ENCODE results near the gene SGCA. TPM values are rescaled to one million over a fixed set of nuclear protein-coding genes. Genes with fewer than 3 reads are reported as not detected.

The SGCA gene
- total RNA-seq, 1 donor from 2014 or later = 0.54 TPM

DNA sequence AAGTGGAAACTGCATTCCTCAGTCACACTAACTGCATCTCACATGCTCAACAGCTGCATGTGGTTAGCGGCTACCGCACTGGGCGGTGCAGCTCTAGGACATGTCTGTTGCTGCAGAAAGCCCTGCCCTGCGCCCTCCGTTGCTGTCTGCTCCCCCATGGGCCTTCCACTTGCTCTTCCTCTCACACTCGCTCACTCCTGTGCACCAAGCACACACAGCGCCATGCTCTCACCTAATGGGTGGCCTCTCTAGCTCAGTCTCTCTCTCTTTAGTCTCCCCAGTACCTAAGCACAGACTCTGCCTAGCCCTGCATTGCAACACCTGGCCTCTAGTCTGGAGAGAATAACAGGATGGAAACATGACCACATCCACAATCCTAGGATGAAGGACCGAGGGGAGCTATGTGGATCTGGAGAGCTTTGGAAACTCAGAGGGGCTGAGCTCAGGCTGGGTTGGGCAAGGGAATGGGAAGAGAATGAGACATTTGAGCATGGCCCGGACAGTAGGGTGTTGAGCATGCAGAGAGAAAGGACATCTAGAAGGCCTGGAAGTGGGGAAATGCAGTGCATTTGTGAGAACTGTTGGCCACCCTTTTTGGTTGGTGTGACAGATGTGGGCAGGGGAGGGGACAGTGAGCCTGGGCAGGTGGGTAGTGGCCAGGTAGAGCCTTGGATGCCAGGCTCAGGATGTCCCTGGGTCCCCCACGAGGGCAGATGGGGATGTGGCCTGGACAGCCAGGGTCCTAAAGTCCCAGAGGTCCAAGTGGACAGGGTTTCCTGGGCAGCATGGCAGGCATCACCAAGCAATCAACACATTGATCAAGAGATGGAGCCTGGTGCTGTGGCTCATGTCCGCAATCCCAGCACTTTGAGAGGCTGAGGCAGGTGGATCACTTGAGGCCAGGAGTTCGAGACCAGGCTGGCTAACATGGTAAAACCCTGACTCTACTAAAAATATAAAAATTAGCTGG, 16.1 kb downstream of the SGCA start:
- intact Hi-C loops (cut with micrococcal nuclease) = no loop called here

DNA sequence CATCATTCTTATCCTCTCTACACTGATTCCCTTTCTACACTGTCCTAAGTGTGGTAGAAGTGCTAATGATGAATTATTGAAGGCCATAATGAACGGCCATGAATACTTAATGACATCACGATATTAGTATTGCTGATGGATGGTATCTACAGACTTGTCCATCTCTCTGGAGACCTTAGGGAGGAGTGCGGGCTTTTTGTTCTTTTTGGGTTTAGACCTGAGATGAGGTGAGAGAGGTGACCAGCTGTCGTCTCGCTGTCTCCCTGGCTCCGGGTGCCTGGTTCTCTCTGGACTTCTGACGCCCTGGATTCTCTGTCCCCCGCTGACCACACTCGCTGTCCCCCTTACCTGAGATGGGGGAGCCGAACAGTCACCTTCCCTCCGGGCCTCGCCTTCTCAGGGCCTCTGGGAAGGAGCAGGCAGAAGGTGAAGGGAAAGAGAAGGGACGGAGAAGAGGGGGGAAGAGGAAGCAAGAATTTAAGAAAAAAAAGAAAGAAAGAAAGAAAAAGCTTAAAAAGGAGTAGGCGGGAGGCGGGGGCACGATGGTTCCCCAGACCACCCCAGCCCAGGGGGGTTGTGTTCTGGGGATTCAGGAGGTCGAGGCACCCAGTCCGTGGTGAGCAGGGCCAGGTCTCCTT, 17.1 kb downstream of the SGCA start:
- intact Hi-C loops (cut with micrococcal nuclease) = no loop called here

DNA sequence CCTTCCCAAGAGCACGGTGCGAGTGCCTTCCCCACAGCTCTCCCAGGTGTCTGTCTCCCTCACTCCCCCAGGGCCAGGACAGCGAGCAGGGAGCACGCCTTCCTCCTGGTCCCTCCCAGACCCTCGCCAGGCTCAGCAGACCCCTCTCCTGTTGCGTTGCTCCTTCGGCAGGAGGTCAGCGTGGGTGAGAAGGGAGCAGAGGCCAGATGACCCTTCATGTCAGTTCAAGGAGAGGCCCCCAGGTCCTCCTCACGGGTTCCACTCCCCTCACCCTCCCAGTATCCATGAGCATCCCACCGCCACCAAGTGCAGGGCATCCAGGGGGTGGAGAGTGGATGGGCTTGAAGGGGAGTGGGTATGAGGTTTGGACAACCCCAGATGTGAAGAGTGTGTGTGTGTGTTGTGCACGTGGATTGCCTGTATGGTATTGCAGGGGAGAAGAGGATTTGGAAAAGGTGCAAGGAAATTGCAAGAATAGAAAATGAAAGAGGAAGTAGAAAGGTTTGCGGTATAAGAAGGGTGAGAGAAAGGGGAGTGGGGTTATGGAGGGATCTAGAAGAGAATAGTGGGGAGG, 17.7 kb downstream of the SGCA start:
- intact Hi-C loops (cut with micrococcal nuclease) = no loop called here

DNA sequence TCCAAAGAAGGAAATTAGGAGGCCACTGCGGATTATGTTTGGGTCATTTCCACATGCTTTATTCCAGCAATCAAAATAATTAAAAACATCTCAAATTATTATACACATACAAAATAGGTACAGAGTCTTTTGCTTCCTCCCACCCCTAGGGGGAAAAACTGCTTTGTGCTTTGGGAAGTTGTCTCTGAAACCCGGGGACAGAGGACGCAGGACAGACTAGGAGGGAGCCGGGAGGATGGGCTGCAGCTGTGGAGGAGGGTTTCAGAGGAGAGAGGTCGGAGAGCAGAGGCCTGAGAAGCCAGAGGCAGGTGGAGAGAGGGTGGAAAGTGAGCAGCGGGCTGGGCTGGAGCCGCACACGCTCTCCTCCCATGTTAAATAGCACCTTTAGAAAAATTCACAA, 18.3 kb downstream of the SGCA start:
- intact Hi-C loops (cut with micrococcal nuclease) = no loop called here

DNA sequence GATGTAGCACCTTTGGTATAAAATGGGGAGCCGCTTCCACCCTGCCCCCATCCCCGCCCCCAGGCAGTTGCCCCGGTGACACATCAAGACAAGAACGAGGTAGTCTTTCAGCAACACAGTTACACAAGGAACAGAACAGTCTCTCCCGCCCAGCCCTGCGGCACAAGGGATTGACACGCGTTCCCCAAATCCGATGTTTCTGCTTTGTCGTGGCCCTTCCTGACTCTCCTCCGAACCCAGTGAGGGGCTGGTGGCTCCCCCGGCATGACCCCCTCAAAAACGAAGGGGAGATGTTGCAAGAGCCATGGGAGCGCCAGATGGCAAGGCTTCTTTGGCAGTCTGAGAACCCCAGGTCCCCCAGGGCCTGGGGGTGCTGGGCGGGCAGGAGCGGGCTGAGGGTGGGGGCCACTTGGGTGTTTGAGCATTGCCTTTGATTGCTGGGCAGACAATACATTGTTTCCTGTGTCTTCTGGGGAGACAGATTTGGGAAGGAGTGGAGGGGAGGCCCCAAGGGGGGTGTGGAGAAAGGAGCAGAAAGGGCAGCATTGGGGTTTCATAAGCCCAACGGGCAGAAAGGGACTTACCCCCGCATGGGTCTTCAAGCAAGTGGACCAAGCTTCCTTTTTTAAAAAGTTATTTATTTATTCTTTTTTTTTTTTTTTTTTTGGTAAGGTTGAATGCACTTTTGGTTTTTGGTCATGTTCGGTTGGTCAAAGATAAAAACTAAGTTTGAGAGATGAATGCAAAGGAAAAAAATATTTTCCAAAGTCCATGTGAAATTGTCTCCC, 19.0 kb downstream of the SGCA start:
- intact Hi-C loops (cut with micrococcal nuclease) = no loop called here

DNA sequence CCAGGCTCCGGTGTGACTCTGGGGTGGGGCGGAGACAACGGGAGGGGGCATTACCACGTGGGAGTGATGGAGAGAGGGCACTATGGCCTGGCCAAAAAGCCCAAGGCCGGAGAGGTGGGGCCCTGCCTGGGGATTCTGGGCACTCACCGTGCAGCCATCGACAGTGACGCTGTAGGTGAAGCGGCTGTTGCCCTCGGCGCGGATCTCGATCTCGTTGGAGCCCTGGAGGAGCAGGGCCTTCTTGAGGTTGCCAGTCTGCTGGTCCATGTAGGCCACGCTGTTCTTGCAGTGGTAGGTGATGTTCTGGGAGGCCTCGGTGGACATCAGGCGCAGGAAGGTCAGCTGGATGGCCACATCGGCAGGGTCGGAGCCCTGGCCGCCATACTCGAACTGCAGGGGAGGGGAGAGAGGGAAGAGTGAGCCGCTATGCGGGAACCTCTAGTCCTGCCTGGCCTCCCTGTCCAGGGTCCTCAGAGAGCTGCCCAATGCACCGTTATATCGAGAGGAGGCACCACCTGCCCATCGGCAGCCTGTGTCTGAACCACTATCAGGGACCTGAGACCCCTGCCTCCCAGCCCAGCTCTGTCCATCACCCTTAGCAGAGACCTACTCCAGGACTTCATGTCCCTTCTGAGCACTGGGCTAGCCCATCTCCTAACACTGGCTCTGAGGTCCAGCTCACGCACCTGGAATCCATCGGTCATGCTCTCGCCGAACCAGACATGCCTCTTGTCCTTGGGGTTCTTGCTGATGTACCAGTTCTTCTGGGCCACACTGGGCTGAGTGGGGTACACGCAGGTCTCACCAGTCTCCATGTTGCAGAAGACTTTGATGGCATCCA, 20.0 kb downstream of the SGCA start:
- intact Hi-C loops (cut with micrococcal nuclease) = no loop called here

DNA sequence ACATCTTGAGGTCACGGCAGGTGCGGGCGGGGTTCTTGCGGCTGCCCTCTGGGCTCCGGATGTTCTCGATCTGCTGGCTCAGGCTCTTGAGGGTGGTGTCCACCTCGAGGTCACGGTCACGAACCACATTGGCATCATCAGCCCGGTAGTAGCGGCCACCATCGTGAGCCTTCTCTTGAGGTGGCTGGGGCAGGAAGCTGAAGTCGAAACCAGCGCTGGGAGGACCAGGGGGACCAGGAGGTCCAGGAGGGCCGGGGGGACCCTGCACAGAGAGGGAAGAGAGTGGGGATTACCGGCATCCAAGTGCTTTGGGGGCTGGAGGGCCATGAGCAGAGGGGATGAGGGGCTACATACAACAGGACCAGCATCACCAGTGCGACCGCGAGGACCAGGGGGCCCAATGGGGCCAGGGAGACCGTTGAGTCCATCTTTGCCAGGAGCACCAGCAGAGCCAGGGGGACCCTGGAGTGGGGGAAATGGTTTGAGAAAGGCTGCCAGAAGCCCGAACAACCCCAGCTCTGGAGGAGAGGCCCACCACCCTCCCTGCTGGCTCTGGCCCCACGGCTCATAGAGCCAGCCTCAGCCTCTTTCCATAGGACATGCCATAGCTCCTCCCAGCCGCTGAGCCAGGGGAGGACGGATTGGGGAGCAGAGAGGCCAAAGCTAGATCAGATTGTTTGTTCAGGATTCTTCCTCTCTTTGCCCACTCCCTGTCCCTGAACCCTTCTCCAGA, 21.0 kb downstream of the SGCA start:
- intact Hi-C loops (cut with micrococcal nuclease) = no loop called here

DNA sequence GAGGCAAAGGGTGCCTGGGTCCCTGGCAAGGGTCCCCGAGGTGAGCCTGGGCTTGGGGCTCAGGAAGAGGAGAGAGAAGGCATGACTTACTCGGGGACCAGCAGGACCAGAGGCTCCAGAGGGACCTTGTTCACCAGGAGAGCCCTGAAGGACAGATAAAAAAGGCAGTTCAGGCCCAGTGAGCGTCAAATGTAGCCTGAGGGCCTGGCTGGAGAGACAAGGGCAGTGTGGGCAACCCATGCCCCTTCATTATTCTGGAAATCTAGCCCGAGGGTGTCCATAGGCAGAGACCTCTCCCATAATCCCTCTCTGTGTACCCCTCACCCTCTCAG, 21.6 kb downstream of the SGCA start:
- intact Hi-C loops (cut with micrococcal nuclease) = no loop called here

DNA sequence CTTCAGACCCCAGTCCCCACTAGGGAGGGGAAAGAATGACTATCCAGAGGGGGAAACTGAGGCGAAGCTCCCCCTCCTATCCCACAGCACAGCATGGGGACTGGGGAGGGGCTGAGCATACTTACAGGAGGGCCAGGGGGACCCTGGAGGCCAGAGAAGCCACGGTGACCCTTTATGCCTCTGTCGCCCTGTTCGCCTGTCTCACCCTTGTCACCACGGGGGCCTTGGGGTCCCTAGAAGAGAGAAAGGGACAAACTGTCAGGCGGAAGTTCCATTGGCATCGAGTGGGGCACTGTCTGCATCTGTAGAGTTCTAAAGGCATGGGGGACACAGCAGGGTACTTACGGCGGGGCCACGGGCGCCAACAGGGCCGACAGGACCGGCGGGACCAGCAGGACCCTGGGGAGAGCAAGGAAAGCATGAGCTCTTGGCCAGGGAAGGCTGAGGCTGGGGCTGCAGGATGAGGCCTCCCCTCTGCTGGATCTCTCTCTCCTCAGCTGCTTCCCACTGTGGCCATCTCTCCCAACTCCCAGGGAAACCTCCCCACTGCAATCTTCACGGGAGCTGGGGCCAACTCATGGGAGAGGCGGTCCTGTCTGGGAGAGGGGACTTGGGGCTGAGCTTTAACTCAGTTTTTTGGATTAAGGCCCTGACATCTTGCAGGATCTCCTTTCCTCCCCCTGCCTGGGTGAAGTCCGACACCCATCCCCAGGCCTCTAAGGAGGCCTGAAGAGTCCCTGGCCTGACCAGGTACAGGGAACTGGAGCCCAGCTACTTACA, 22.1 kb downstream of the SGCA start:
- intact Hi-C loops (cut with micrococcal nuclease) = no loop called here

DNA sequence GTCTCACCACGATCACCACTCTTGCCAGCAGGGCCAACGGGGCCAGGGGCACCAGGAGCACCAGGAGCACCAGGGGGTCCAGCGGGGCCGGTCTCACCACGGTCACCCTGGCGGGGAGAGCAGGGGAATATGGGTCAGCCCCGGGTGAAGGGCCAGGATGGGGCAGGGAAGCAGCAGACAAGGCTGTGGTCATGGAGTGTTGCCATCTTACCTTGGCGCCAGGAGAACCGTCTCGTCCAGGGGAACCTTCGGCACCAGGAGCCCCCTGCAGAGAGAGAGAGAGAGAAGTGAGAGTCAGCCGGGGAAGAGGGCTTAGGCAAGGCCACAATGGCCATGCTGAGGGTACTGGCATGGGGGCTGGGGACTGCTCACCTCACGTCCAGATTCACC, 22.7 kb downstream of the SGCA start:
- intact Hi-C loops (cut with micrococcal nuclease) = no loop called here

DNA sequence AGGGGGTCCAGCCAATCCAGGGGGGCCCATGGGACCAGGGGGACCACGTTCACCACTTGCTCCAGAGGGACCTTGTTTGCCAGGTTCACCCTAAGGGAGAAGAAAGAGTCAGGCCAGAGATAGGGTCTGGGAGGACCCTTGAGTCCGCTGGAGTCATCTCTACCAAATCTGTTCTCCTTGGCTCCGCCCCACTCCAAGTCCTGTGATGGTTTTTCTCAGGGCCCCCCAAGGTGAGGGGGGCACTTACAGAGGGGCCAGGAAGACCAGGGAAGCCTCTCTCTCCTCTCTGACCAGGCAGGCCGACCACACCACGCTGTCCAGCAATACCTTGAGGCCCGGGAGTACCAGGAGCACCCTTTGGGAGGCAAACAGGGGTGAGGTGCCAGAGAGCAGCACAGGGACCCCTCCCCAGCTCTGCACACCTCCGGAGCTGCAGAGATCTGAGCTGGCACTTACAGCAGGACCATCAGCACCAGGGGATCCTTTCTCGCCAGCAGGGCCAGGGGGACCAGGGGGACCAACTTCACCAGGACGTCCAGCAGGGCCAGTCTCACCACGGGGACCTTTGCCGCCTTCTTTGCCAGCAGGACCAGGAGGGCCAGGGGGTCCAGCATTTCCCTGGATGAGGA, 23.2 kb downstream of the SGCA start:
- intact Hi-C loops (cut with micrococcal nuclease) = no loop called here

DNA sequence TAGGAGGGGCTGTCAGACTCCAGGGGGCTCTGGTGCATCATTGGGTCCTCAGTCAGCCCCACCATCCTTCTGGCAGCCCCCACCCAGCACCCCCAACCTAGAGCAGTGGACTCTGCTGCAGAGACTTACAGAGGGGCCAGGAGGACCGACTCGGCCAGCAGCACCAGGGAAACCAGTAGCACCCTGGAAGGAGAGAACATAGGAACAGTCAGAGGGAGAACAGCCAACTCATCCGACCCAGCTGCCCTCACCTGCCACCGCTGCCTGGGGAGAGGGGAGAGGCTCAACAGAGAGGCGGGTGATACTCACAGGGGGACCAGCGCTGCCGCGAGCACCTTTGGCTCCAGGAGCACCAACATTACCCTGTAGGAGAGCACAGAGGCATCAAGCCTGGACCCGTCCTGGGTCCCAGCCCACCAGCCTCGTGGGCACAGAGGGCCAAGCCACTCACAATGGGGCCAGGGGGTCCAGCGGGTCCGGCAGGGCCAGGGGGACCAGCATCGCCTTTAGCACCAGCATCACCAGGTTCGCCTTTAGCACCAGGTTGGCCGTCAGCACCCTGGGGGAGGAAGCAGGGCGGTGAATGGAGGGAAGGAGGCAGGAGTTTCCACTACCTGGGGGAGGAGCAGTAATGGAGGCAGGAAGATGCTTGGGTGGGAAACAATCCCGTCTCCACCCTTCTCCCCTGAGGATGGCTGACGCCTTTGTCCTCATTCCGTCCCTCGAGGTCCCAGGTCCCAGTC, 23.9 kb downstream of the SGCA start:
- intact Hi-C loops (cut with micrococcal nuclease) = no loop called here

DNA sequence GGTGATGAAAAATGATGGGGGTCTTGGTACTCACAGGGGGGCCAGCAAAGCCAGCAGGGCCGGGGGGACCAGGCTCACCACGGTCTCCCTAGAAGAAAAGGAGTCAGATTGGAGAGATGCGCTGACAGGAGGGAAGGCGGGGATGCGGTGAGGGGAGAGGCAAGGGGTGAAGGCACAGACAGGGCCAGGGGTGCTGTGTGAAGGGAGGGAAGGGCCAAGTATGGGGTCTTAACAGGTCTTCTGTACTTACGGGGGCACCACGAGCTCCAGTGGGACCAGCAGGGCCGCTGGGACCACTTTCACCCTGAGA, 24.4 kb downstream of the SGCA start:
- intact Hi-C loops (cut with micrococcal nuclease) = no loop called here

DNA sequence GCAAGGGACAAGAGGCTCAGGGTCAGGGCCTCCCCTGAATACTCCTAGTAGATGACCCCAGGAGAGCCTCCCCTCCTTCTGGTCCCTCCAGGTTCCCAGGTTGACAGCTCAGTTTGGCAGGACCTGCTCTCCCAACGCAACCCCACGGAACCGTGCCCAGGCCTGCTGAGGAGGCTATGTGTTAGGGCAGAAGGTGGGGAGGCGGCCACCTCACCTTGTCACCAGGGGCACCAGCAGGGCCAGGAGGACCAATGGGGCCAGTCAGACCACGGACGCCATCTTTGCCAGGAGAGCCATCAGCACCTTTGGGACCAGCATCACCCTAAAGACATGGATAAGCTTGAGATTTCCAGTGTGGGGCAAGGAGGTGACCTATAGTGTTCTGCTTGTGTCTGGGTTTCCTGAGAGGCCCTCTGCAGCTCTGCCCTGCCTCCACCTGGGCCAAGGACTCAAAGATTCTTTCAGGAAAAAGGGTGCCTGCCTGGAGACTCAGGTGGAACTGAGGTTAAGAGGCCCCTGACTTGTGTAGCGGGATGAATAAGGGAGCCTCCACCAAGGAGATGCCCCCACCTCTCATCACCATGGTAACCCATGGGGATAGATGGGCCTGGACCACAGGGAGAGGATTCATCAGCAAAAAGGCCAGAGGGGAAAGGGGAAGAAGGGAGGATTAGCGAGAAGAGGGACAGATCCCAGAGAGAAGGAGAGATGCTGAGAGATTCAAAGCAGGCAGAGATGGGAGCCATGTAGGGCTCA, 25.0 kb downstream of the SGCA start:
- intact Hi-C loops (cut with micrococcal nuclease) = no loop called here

DNA sequence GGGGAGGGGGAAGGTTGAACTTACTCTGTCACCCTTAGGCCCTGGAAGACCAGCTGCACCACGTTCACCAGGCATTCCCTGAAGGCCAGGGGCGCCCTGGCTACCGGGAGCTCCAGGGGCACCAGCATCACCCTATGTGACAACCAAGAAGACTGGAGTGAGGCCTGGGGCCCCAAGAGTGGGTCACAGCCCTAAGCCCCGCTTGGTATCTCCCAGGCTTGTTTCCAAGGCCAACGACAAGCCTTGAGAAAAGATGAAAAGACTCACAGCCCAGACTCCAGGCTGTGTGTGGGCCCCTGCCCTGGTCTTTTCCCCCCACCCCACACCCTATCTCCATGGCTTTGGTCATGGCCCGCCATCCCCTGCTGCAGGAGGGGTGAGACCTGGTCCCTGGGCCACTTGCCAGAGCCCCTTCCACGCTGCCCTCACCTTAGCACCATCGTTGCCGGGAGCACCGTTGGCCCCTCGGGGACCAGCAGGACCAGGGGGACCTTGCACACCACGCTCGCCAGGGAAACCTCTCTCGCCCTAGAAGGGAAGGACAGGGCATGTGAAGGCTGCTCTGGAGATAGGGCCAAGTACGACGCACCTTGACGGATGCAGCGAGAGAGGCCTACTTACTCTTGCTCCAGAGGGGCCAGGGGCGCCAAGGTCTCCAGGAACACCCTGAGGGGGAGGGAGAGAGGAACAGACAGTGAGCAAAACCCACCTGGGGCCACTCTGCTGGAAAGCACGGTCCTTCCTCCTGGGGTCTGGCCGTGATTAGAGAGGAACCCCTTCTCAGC, 25.7 kb downstream of the SGCA start:
- intact Hi-C loops (cut with micrococcal nuclease) = no loop called here

DNA sequence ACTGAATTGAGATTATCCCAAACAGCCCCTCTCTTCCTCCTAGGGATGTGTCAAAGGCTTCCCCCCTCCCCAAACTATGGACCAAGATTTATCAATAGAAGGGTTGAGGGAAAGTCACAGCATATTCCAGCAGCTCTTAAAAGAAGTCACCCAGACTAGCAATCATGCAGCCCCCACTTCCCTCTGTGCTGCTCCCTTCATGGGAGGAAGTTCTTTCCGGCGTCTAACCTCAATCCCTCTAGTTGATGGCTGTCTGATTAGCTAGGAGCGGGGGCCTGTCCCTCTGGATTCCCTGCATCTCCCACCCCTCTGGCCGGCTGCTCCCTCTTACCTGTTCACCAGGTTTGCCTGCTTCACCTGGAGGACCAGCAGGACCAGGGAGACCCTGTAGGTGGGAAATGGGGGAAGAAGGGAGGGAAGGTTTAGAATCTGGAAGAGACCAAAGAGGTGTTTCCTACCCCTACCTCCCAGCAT, 26.4 kb downstream of the SGCA start:
- intact Hi-C loops (cut with micrococcal nuclease) = no loop called here
